ENCODE measurements around the gene PRDM2. TPM values are rescaled to one million over a fixed set of nuclear protein-coding genes. Genes with fewer than 3 reads are reported as not detected.

The PRDM2 gene
- total RNA-seq, 5 donors from 2014 or later (not counting 1 experiment from before 2014, with no cell fraction given), result 93.3 to 162 (median 99.4) TPM

Other genes starting within 250 kb of the PRDM2 start
- under 1 TPM in 1 of 5 donors, not detected in 4; 0.13 TPM for gene LRRC38, start 186.2 kb upstream of the PRDM2 start, total RNA-seq
- gene PDPN, start 116.4 kb upstream of the PRDM2 start, total RNA-seq, result under 1 TPM in 1 of 5 donors, not detected in 4; 0.61 TPM